A549 (cell line): ENCODE data around the gene PITPNC1.

Source experiments
- CHD2 ChIP-seq: fragments of 150-350 bp; IDR thresholded peaks from 2 replicates; pipeline ENCODE4 v1.6.1; 2014; ENCODE audit warnings: low read length; ENCODE audit not compliant: partially characterized antibody
- POLR2A ChIP-seq: IDR thresholded peaks from 2 replicates; pipeline ENCODE4 v1.6.1; 2012; ENCODE audit warnings: mild to moderate bottlenecking, low read length
- POLR2AphosphoS2 ChIP-seq: conservative IDR thresholded peaks from 2 replicates; pipeline ENCODE4 v1.6.1; 2012; ENCODE audit warnings: low read length, improper control_type of control experiment, inconsistent platforms
- RFX5 ChIP-seq: fragments of 450-650 bp; IDR thresholded peaks from 2 replicates; pipeline ENCODE4 v1.7.1; 2014; ENCODE audit warnings: antibody characterized with exemption, mild to moderate bottlenecking, moderate library complexity
- TF ChIP-seq, protein P1 (sequence below): fragments of >200 bp; sonication (Bioruptor Twin); formaldehyde crosslinking; IDR thresholded peaks from 3 replicates; pipeline ENCODE4 v1.5.1; 2016
- TF ChIP-seq, protein P2 (sequence below): fragments of 450-650 bp; IDR thresholded peaks from 2 replicates; pipeline ENCODE4 v1.6.1; 2014; ENCODE audit warnings: antibody characterized with exemption

DNA sequence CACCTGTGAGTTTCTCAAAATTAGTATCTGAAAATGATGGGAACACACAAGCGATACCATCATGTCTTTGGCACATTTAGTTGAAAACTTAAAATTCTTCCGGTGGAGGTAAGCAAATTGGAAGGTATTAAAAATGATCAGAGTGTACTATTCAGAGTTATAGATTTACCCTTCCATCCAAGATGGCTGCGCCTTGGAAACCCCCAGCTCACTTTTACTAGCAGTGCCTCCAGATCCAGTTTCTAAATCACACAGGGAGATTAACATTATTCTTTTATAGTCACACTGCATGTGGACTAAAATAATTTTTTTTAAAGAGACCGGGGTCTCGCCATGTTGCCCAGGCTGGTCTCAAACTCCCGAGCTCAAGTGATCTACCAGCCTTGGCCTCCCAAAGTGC lies 15.0 kb downstream of the PITPNC1 start:
- no peak for TF ChIP-seq CHD2
- TF ChIP-seq POLR2AphosphoS2: no peak
- TF ChIP-seq, protein P1, sequence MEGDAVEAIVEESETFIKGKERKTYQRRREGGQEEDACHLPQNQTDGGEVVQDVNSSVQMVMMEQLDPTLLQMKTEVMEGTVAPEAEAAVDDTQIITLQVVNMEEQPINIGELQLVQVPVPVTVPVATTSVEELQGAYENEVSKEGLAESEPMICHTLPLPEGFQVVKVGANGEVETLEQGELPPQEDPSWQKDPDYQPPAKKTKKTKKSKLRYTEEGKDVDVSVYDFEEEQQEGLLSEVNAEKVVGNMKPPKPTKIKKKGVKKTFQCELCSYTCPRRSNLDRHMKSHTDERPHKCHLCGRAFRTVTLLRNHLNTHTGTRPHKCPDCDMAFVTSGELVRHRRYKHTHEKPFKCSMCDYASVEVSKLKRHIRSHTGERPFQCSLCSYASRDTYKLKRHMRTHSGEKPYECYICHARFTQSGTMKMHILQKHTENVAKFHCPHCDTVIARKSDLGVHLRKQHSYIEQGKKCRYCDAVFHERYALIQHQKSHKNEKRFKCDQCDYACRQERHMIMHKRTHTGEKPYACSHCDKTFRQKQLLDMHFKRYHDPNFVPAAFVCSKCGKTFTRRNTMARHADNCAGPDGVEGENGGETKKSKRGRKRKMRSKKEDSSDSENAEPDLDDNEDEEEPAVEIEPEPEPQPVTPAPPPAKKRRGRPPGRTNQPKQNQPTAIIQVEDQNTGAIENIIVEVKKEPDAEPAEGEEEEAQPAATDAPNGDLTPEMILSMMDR: no peak
- no peak for TF ChIP-seq RFX5
- TF ChIP-seq, protein P2, sequence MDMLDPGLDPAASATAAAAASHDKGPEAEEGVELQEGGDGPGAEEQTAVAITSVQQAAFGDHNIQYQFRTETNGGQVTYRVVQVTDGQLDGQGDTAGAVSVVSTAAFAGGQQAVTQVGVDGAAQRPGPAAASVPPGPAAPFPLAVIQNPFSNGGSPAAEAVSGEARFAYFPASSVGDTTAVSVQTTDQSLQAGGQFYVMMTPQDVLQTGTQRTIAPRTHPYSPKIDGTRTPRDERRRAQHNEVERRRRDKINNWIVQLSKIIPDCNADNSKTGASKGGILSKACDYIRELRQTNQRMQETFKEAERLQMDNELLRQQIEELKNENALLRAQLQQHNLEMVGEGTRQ: no peak
- TF ChIP-seq POLR2A: no peak
